Upper lobe of left lung (tissue), 4 donors: ENCODE data around the gene ACACA.

Experiments used
- CTCF ChIP-seq, 6 experiments: fragments of 450-650 bp in 4 of 6; fragments of 200-600 bp in 2 of 6; sonication (generic) in 2 of 6; IDR thresholded peaks; one replicate each; pipeline ENCODE4 v1.5.1; 2016 to 2019; ENCODE audit warnings: antibody characterized with exemption in 6 of 6
- EP300 ChIP-seq, 4 donors: sonication (generic); formaldehyde crosslinking; IDR thresholded peaks; one replicate each; pipeline ENCODE4 v1.5.1; 2017; ENCODE audit warnings: antibody characterized with exemption in 4 of 4, control low read depth in 2 of 4
- POLR2A ChIP-seq, 4 donors: fragments of 450-650 bp; IDR thresholded peaks; one replicate each; pipeline ENCODE4 v1.5.1; 2016 to 2017; ENCODE audit warnings: antibody characterized with exemption in 4 of 4, mild to moderate bottlenecking in 2 of 4
- POLR2AphosphoS5 ChIP-seq, 2 donors: sonication (generic); formaldehyde crosslinking; IDR thresholded peaks; one replicate each; pipeline ENCODE4 v1.5.1; 2017; ENCODE audit warnings: antibody characterized with exemption in 2 of 2

DNA sequence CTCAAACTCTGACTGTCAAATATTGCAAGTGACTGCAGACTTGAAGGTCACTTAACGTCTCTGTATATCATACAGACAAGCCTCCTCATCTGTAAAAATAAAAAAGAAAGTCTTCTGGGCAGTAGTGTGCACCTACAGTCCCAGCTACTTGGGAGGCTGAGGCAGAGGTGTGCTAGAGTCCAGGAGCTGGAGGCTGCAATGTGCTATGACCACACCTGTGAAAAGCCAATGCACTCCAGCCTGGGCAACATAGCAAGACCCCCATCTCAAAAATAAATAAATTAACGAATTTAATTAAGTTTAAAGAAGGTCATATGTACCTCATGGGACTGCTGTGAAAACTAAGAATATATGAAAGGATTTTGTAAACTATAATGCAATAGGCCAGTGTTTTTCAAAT, 65.8 kb downstream of the ACACA start:
- no peak for TF ChIP-seq POLR2AphosphoS5 (IDR thresholded peaks at IDR 0.05)
- TF ChIP-seq CTCF (IDR thresholded peaks at IDR 0.05) = no peak
- TF ChIP-seq EP300 (IDR thresholded peaks at IDR 0.05) = no peak
- no peak for TF ChIP-seq POLR2A (IDR thresholded peaks at IDR 0.05)
